A549 (cell line): ENCODE measurements around the gene TRDN. TPM values are rescaled to one million over a fixed set of nuclear protein-coding genes. Genes with fewer than 3 reads are reported as not detected.

Source experiments
- ATAC-seq, 2 experiments: fragments of 200-7000 bp in 1 of 2; fragments of >200 bp in 1 of 2; cut with Nextera tagmentation in 1 of 2; cut with Tn5 transposase in 1 of 2; 3 replicates each; pipeline versions ENCODE4 v1.8.0 to v1.9.1; 2018 to 2020; ENCODE audit warnings: mild to moderate bottlenecking in 1 of 2, moderate library complexity in 1 of 2
- CTCF ChIA-PET: fragments of 300-600 bp; sonication (Branson Sonifier 250); formaldehyde crosslinking; extraction: SDS; loops from one replicate; lab custom pipeline; 2021; ENCODE audit warnings: antibody characterized with exemption, inconsistent platforms; lab: Yijun Ruan, JAX
- POLR2A ChIA-PET: fragments of 350-600 bp; formaldehyde crosslinking; extraction: SDS; loops from one replicate; lab custom pipeline; 2021; ENCODE audit warnings: antibody characterized with exemption, inconsistent platforms; lab: Yijun Ruan, JAX
- DNase-seq, 2 experiments: peaks; one replicate each; pipeline versions ENCODE4 v3.0.0 to v3.0.0-alpha.2; 2011 to 2016; ENCODE audit warnings: low read depth in 1 of 2, low spot score in 1 of 2
- FAIRE-seq: peaks from 2 replicates; lab custom pipeline; 2011; peaks lifted over from hg19 to GRCh38; lab: Jason Lieb, UNC
- H3K27ac ChIP-seq, 2 experiments: fragments of >200 bp; sonication (Bioruptor Twin); formaldehyde crosslinking; 3 replicates each; pipeline ENCODE4 v1.5.1; 2016 to 2017
- H3K4me1 ChIP-seq: fragments of >200 bp; sonication (Bioruptor Twin); formaldehyde crosslinking; 3 replicates; pipeline ENCODE4 v1.6.1; 2016
- H3K4me2 ChIP-seq: fragments of >200 bp; sonication (Bioruptor Twin); formaldehyde crosslinking; 3 replicates; pipeline ENCODE4 v1.6.1; 2016
- H3K4me3 ChIP-seq: fragments of >200 bp; sonication (Bioruptor Twin); formaldehyde crosslinking; 3 replicates; pipeline ENCODE4 v1.5.1; 2016
- H3K9me3 ChIP-seq: fragments of >200 bp; sonication (Bioruptor Twin); formaldehyde crosslinking; 3 replicates; pipeline ENCODE4 v1.6.1; 2016
- ATOH8 ChIP-seq: fragments of 250-450 bp; sonication (Bioruptor Pico); IDR thresholded peaks from 2 replicates; pipeline ENCODE4 v1.5.0; 2020; ENCODE audit warnings: low read depth, mild to moderate bottlenecking, moderate library complexity
- BCL3 ChIP-seq: fragments of >200 bp; sonication (Bioruptor Twin); formaldehyde crosslinking; IDR thresholded peaks from 3 replicates; pipeline ENCODE4 v1.6.1; 2016
- CHD4 ChIP-seq: fragments of 200-600 bp; sonication (generic); IDR thresholded peaks from 2 replicates; pipeline ENCODE4 v1.6.1; 2016; ENCODE audit warnings: antibody characterized with exemption, mild to moderate bottlenecking, borderline replicate concordance
- EHF ChIP-seq: fragments of 250-450 bp; sonication (Bioruptor Pico); IDR thresholded peaks from 2 replicates; pipeline ENCODE4 v1.5.0; 2020; ENCODE audit warnings: mild to moderate bottlenecking
- EP300 ChIP-seq, 2 experiments: fragments of >200 bp; sonication (Bioruptor Twin); formaldehyde crosslinking; IDR thresholded peaks; 2 replicates in 1 of 2; 3 replicates in 1 of 2; pipeline ENCODE4 v1.6.1; 2016 to 2017
- FOSB ChIP-seq: fragments of 250-450 bp; sonication (Bioruptor Pico); IDR thresholded peaks from 2 replicates; pipeline ENCODE4 v1.5.0; 2020; ENCODE audit warnings: mild to moderate bottlenecking, moderate library complexity
- FOSL2 ChIP-seq, 2 experiments: fragments of 450-650 bp in 1 of 2; fragments of >200 bp in 1 of 2; sonication (Bioruptor Twin) in 1 of 2; formaldehyde crosslinking; IDR thresholded peaks; 2 replicates each; pipeline versions ENCODE4 v1.5.0 to v1.6.1; 2016 to 2020; ENCODE audit warnings: mild to moderate bottlenecking in 1 of 2, moderate library complexity in 1 of 2
- FOXS1 ChIP-seq: fragments of 250-450 bp; sonication (Bioruptor Pico); IDR thresholded peaks from 2 replicates; pipeline ENCODE4 v1.5.0; 2020; ENCODE audit warnings: mild to moderate bottlenecking, moderate library complexity
- HES2 ChIP-seq: fragments of >200 bp; sonication (Bioruptor Twin); formaldehyde crosslinking; IDR thresholded peaks from 2 replicates; pipeline ENCODE4 v1.6.1; 2016
- HMGXB4 ChIP-seq: fragments of 250-450 bp; sonication (Bioruptor Pico); IDR thresholded peaks from 2 replicates; pipeline ENCODE4 v1.5.0; 2021; ENCODE audit warnings: mild to moderate bottlenecking, moderate library complexity, borderline replicate concordance
- HOXA7 ChIP-seq: fragments of 250-450 bp; sonication (Bioruptor Pico); IDR thresholded peaks from 2 replicates; pipeline ENCODE4 v1.5.0; 2020; ENCODE audit warnings: mild to moderate bottlenecking, moderate library complexity
- HOXB13 ChIP-seq: fragments of 250-450 bp; sonication (Bioruptor Pico); IDR thresholded peaks from 2 replicates; pipeline ENCODE4 v1.5.0; 2020; ENCODE audit warnings: low read depth, mild to moderate bottlenecking, moderate library complexity
- JUN ChIP-seq, 2 experiments: fragments of >200 bp; sonication (Bioruptor Twin); formaldehyde crosslinking; IDR thresholded peaks; 2 replicates in 1 of 2; 3 replicates in 1 of 2; pipeline ENCODE4 v1.6.1; 2016 to 2017
- JUNB ChIP-seq: fragments of >200 bp; sonication (Bioruptor Twin); formaldehyde crosslinking; IDR thresholded peaks from 2 replicates; pipeline ENCODE4 v1.6.1; 2016
- KDM1A ChIP-seq: fragments of 200-600 bp; sonication (generic); IDR thresholded peaks from 2 replicates; pipeline ENCODE4 v1.6.1; 2016; ENCODE audit warnings: low read depth, mild to moderate bottlenecking
- MAX ChIP-seq: IDR thresholded peaks from 2 replicates; pipeline ENCODE4 v1.6.1; 2012
- NFE2L2 ChIP-seq: fragments of 150-350 bp; conservative IDR thresholded peaks from 2 replicates; pipeline ENCODE4 v1.6.1; 2014; ENCODE audit warnings: low read length
- NPAS2 ChIP-seq: fragments of 250-450 bp; sonication (Bioruptor Pico); IDR thresholded peaks from 2 replicates; pipeline ENCODE4 v1.8.0; 2022; ENCODE audit warnings: mild to moderate bottlenecking, moderate library complexity, borderline replicate concordance
- POLR2A ChIP-seq: IDR thresholded peaks from 2 replicates; pipeline ENCODE4 v1.6.1; 2012; ENCODE audit warnings: mild to moderate bottlenecking, low read length
- RFX5 ChIP-seq: fragments of 450-650 bp; IDR thresholded peaks from 2 replicates; pipeline ENCODE4 v1.7.1; 2014; ENCODE audit warnings: antibody characterized with exemption, mild to moderate bottlenecking, moderate library complexity
- RNF2 ChIP-seq: fragments of 200-600 bp; sonication (generic); IDR thresholded peaks from 2 replicates; pipeline ENCODE4 v1.6.1; 2016; ENCODE audit warnings: low read depth, mild to moderate bottlenecking, antibody characterized with exemption, moderate library complexity, borderline replicate concordance
- SREBF2 ChIP-seq: fragments of 450-650 bp; IDR thresholded peaks from 2 replicates; pipeline ENCODE4 v1.6.1; 2014; ENCODE audit warnings: mild to moderate bottlenecking, moderate library complexity
- TFCP2L1 ChIP-seq: fragments of 250-450 bp; sonication (Bioruptor Pico); IDR thresholded peaks from 2 replicates; pipeline ENCODE4 v1.5.0; 2021; ENCODE audit warnings: mild to moderate bottlenecking
- WGBS: methylation state at CpG from one replicate; pipeline ENCODE4 v1.1.6; 2017; ENCODE audit errors: missing lambda C conversion rate; 5-methylcytosine and 5-hydroxymethylcytosine counted together
- polyA plus RNA-seq, 4 experiments: library from polyadenylated mRNA; depleted of rRNA in 3 of 4; stranded (reverse); fragments of >200 nt; fragmentation: RNase III in 1 of 4; extraction: RNeasy Plus Mini Kit Qiagen cat#74134 plus additional on column Dnase treatment in 1 of 4; gene quantifications; 2 replicates in 3 of 4; 3 replicates in 1 of 4; pipeline ENCODE4 v1.2.3, GENCODE V29; 2011 to 2017

The TRDN gene
- polyA plus RNA-seq, 2 of the 4 experiments (the other 2 are of a cell fraction): not detected

GRCh38 chr6:123211777-123212545 lies 424.8 kb downstream of the TRDN start:
- 6% methylated on average over 4 of the region's 4 CpGs for WGBS
- H3K4me1 ChIP-seq: no peaks in the 10 kb centered on the region
- no peak overlapping the region for H3K27ac ChIP-seq
- ChIA-PET CTCF (no interaction called here), POLR2A (no interaction called here)
- no peak for TF ChIP-seq JUNB
- TF ChIP-seq TFCP2L1 (CRISPR knock-in tag): no peak
- TF ChIP-seq HES2: no peak
- TF ChIP-seq POLR2A: no peak
- no peak for TF ChIP-seq SREBF2
- no peak for TF ChIP-seq CHD4
- no peak for TF ChIP-seq NPAS2 (CRISPR knock-in tag)
- no peak for TF ChIP-seq MAX
- DNase-seq (no peak), FAIRE-seq (no peak), ATAC-seq (no peak)
- H3K9me3 ChIP-seq: no peaks in the 10 kb centered on the region
- H3K4me3 ChIP-seq: no peak overlapping the region
- H3K4me2 ChIP-seq: no peak overlapping the region

- TF ChIP-seq KDM1A: no peak
- TF ChIP-seq EHF (CRISPR knock-in tag): no peak
- TF ChIP-seq RFX5: no peak
- no peak for TF ChIP-seq FOSL2 (IDR thresholded peaks at IDR 0.05)
- TF ChIP-seq FOSL2 (CRISPR knock-in tag; IDR thresholded peaks at IDR 0.05): no peak
- TF ChIP-seq HMGXB4 (CRISPR knock-in tag): no peak
- Histone ChIP-seq H3K4me3 (no peak overlapping the region), H3K4me1 (no peaks in the 10 kb centered on the region), H3K27ac (no peak overlapping the region), H3K9me3 (no peaks in the 10 kb centered on the region), H3K4me2 (no peak overlapping the region)
- ATAC-seq (no peak), FAIRE-seq (no peak), DNase-seq (no peak)
- POLR2A ChIA-PET: no interaction called here
- WGBS: 48% methylated on average over 2 of the region's 2 CpGs
- CTCF ChIA-PET: no interaction called here
These were observed 426.1 kb downstream of the TRDN start for GRCh38 chr6:123210645-123211044.

GRCh38 chr6:123207967-123208510 lies 428.7 kb downstream of the TRDN start:
- 19% methylated on average over 4 of the region's 7 CpGs for WGBS
- no peak for TF ChIP-seq NFE2L2
- no peak for TF ChIP-seq HOXA7
- TF ChIP-seq ATOH8 (CRISPR knock-in tag): no peak
- TF ChIP-seq HOXB13 (CRISPR knock-in tag): no peak
- Histone ChIP-seq H3K4me1 (no peaks in the 10 kb centered on the region), H3K27ac (no peak overlapping the region), H3K9me3 (no peaks in the 10 kb centered on the region), H3K4me3 (no peak overlapping the region), H3K4me2 (no peak overlapping the region)
- ChIA-PET CTCF (no interaction called here), POLR2A (no interaction called here)
- no peak for FAIRE-seq
- no peak for ATAC-seq
- no peak for DNase-seq

GRCh38 chr6:123203928-123204327 lies 432.8 kb downstream of the TRDN start:
- Histone ChIP-seq H3K4me2 (no peak overlapping the region), H3K4me3 (no peak overlapping the region), H3K9me3 (no peaks in the 10 kb centered on the region), H3K27ac (no peak overlapping the region), H3K4me1 (no peaks in the 10 kb centered on the region)
- WGBS: 8% methylated on average over 1 of the region's 1 CpG
- FAIRE-seq (no peak), DNase-seq (no peak), ATAC-seq (no peak)
- POLR2A ChIA-PET: no interaction called here
- CTCF ChIA-PET: no interaction called here
- TF ChIP-seq HOXA7 (no peak), FOXS1 (no peak), FOSL2 (IDR thresholded peaks at IDR 0.05) (no peak), FOSL2 (CRISPR knock-in tag; IDR thresholded peaks at IDR 0.05) (no peak), RNF2 (no peak), EP300 (IDR thresholded peaks at IDR 0.05) (no peak), NPAS2 (CRISPR knock-in tag) (no peak), POLR2A (no peak), BCL3 (no peak), FOSB (CRISPR knock-in tag) (no peak), EHF (CRISPR knock-in tag) (no peak), CHD4 (no peak), ATOH8 (CRISPR knock-in tag) (no peak), JUN (IDR thresholded peaks at IDR 0.05) (no peak)
